Cortex of kidney (tissue), 1 donor: Measurements from ENCODE around the gene ZBTB5.
"Not testable (repeated sequence)": the region's sequence is repeated elsewhere in the genome, so short reads cannot be mapped to it uniquely, and the experiment has no call there.

ENCODE experiments used
- DNase-seq: peaks from one replicate; lab custom pipeline; 2025; lab: John Stamatoyannopoulos, UW

The ZBTB5 gene

GRCh38 chr9:37405764-37406380, 59.4 kb downstream of the ZBTB5 start:
- DNase-seq, result no peak

- no peak for DNase-seq
Measured at GRCh38 chr9:37405350-37405749, 59.9 kb downstream of the ZBTB5 start.

- no peak for DNase-seq
Measured at GRCh38 chr9:37404590-37404989, 60.7 kb downstream of the ZBTB5 start.

GRCh38 chr9:37399336-37399735, 65.9 kb downstream of the ZBTB5 start:
- DNase-seq, result no peak

- DNase-seq, result no peak
Measured at GRCh38 chr9:37398464-37399025, 66.7 kb downstream of the ZBTB5 start.

GRCh38 chr9:37397948-37398347, 67.3 kb downstream of the ZBTB5 start:
- DNase-seq, result not testable (repeated sequence)

- no peak for DNase-seq
Measured at GRCh38 chr9:37395663-37396062, 69.6 kb downstream of the ZBTB5 start.

DNA sequence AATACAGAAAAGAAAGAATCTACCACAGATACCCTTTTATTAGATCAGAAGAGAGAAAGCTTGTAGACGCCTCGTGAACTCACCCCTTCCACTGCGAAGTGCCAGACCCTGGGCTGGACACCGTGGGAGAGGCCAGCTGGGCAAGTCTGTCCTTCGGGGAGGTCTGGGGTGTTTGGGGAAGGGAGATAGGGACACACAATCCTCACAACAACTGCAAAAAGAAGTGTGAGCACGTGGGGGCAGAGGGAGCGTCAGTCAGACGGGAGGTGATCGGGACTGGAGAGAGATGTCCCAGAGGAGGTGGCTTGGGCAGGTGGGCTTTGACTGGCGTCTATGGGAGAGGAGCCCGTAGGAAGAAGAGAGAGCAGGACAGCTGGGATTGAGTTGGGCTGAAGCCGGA, 70.0 kb downstream of the ZBTB5 start:
- no peak for DNase-seq

DNA sequence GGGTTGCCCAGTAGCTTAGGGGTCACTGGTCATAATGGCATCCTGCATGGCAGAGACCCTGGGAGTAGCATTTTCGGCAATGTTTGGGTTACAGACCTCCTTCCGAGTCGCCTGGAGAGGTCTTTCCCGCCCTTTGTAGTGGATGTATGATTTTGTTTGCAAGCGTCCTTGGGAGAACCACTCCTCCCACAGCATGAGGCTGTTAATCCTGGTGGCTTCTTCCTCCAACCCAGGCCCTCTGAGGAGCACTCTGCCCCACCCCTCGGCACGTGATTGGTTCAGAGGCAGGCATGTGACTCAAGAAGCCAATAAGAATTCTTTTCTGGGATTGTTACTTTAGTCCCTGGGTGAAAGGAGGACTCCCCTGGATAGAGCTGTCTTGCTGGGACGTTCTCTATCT, 73.0 kb downstream of the ZBTB5 start:
- DNase-seq, result no peak

- DNase-seq, result no peak
Measured at GRCh38 chr9:37390759-37391158, 74.5 kb downstream of the ZBTB5 start.
